WTC11 (cell line): ENCODE data around the gene YIPF6.

Experiments
- FOXK1 ChIP-seq: sonication (generic); formaldehyde crosslinking; IDR thresholded peaks from 2 replicates; pipeline ENCODE4 v1.8.0; 2022; ENCODE audit warnings: mild to moderate bottlenecking, moderate library complexity, missing genetic modification reagents
- MXD4 ChIP-seq: fragments of 250-450 bp; sonication (Bioruptor Pico); IDR thresholded peaks from 2 replicates; pipeline ENCODE4 v1.8.0; 2021; ENCODE audit warnings: mild to moderate bottlenecking, moderate library complexity, borderline replicate concordance
- ZNF138 ChIP-seq: sonication (generic); formaldehyde crosslinking; conservative IDR thresholded peaks from 2 replicates; pipeline ENCODE4 v1.8.1; 2022; ENCODE audit warnings: mild to moderate bottlenecking, moderate library complexity, missing genetic modification reagents
- TF ChIP-seq, protein P1 (sequence below): sonication (generic); formaldehyde crosslinking; IDR thresholded peaks from 2 replicates; pipeline ENCODE4 v1.8.1; 2023; ENCODE audit warnings: mild to moderate bottlenecking, missing genetic modification reagents, moderate library complexity
- TF ChIP-seq, protein P2 (sequence below): sonication (generic); formaldehyde crosslinking; IDR thresholded peaks from 2 replicates; pipeline ENCODE4 v1.8.0; 2023; ENCODE audit warnings: missing genetic modification reagents
- TF ChIP-seq, protein P3 (sequence below): fragments of 200-600 bp; IDR thresholded peaks from 2 replicates; pipeline ENCODE4 v1.8.0; 2022; ENCODE audit warnings: antibody characterized with exemption

DNA sequence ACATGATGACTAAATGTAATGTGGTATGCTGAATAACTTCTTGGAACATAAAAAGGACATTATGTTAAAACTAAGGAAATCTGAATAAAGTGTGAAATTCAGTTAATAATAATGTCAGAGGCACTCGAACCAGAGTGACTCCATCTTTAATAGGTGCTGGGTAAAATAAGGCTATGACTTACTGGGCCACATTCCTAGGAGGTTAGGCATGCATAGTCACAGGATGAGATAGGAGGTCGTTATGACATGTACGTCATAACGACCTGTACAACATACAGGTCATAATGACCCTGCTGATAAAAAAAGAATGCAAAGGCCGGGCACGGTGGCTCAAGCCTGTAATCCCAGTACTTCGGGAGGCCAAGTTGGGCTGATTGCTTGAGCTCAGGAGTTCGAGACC lies 36.7 kb upstream of the YIPF6 start:
- TF ChIP-seq, protein P1, sequence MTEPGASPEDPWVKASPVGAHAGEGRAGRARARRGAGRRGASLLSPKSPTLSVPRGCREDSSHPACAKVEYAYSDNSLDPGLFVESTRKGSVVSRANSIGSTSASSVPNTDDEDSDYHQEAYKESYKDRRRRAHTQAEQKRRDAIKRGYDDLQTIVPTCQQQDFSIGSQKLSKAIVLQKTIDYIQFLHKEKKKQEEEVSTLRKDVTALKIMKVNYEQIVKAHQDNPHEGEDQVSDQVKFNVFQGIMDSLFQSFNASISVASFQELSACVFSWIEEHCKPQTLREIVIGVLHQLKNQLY (CRISPR knock-in tag) = no peak
- TF ChIP-seq MXD4 (CRISPR knock-in tag) (no peak), ZNF138 (CRISPR knock-in tag) (no peak), FOXK1 (CRISPR knock-in tag) (no peak)
- TF ChIP-seq, protein P2, sequence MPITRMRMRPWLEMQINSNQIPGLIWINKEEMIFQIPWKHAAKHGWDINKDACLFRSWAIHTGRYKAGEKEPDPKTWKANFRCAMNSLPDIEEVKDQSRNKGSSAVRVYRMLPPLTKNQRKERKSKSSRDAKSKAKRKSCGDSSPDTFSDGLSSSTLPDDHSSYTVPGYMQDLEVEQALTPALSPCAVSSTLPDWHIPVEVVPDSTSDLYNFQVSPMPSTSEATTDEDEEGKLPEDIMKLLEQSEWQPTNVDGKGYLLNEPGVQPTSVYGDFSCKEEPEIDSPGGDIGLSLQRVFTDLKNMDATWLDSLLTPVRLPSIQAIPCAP (CRISPR knock-in tag) = no peak
- TF ChIP-seq, protein P3, sequence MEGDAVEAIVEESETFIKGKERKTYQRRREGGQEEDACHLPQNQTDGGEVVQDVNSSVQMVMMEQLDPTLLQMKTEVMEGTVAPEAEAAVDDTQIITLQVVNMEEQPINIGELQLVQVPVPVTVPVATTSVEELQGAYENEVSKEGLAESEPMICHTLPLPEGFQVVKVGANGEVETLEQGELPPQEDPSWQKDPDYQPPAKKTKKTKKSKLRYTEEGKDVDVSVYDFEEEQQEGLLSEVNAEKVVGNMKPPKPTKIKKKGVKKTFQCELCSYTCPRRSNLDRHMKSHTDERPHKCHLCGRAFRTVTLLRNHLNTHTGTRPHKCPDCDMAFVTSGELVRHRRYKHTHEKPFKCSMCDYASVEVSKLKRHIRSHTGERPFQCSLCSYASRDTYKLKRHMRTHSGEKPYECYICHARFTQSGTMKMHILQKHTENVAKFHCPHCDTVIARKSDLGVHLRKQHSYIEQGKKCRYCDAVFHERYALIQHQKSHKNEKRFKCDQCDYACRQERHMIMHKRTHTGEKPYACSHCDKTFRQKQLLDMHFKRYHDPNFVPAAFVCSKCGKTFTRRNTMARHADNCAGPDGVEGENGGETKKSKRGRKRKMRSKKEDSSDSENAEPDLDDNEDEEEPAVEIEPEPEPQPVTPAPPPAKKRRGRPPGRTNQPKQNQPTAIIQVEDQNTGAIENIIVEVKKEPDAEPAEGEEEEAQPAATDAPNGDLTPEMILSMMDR = no peak
